ENCODE results near the gene SMARCD1. TPM values are rescaled to one million over a fixed set of nuclear protein-coding genes. Genes with fewer than 3 reads are reported as not detected.

Gene SMARCD1
- total and polyA plus RNA-seq, 12 donors = 22.9 to 65.0 (median 48.9) TPM

DNA sequence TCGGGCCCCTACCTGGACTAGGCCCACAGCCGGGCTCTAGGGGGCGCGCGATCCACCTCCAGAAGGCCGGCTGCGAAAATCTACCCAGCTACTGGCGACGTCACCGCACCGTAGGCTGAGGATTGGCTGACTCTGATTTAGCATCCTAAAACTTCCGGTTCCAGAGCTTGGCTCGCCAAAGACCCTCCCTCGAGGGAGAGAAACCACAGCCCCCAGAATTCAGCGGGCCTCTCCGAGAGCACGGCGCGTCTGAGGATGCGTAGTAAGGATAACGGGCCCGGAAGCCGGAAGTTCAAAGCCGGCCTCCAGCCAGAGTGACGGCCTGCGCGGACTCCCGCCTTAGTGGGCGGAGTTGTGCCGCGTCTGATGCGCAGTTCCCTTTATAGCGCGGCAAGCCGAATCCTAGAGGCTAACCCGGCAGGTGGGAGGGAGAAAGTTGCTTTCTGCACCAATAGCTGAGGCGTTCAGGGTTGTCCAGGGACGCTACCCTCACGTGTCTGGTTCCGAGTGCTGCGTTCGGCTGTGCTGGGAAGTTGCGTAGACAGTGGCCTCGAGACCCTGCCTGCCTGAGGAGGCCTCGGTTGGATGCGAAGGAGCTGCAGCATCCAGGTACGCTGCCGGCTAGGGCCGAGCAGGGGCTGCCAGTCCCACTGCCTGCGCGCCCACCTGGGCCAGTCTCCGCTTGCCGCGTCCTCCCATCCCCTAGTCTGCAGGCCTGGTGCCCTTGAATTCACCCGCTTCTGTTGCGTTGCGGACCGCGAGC, 26.7 kb downstream of the SMARCD1 start, which contains the start of gene COX14:
Gene COX14 (plus strand): TSS at position 544 of the 763 bp plus-strand sequence. CDS start 7,808 bp downstream, outside the sequence.
- 0 to 1% (median 0%) methylated on average over 14 to 59 of the region's 59 CpGs for WGBS, 4 donors
- no peaks in the 10 kb centered on the region for H3K9me3 ChIP-seq (replicated peaks in 1 of 3)
- peak; percentile 98 to 100 (median 99) for DNase-seq
- peak within 1 kb of the TSS; percentile 25 to 97 (median 62) for H3K4me3 ChIP-seq
- peak within 1 kb of the TSS; percentile 77 to 100 (median 99) for H3K27ac ChIP-seq
- no peaks in the 10 kb centered on the region for H3K27me3 ChIP-seq
- intact Hi-C loops (cut with DNase I) = loop anchor here in 1 of 2 donors (2.0 kb wide), 1 partner anchor 55 kb away; the partner anchor contains the start of gene CERS5
- TF ChIP-seq, protein P1, sequence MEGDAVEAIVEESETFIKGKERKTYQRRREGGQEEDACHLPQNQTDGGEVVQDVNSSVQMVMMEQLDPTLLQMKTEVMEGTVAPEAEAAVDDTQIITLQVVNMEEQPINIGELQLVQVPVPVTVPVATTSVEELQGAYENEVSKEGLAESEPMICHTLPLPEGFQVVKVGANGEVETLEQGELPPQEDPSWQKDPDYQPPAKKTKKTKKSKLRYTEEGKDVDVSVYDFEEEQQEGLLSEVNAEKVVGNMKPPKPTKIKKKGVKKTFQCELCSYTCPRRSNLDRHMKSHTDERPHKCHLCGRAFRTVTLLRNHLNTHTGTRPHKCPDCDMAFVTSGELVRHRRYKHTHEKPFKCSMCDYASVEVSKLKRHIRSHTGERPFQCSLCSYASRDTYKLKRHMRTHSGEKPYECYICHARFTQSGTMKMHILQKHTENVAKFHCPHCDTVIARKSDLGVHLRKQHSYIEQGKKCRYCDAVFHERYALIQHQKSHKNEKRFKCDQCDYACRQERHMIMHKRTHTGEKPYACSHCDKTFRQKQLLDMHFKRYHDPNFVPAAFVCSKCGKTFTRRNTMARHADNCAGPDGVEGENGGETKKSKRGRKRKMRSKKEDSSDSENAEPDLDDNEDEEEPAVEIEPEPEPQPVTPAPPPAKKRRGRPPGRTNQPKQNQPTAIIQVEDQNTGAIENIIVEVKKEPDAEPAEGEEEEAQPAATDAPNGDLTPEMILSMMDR (IDR thresholded peaks at IDR 0.05) = peak; percentile 79 to 90 (median 84)
- TF ChIP-seq POLR2A (IDR thresholded peaks at IDR 0.05) = peak; percentile 99 to 100
- H3K36me3 ChIP-seq (replicated peaks in 1 of 2) = peaks cover 0 to 9% of the 10 kb centered on the region in 2 donors
- H3K4me1 ChIP-seq (replicated peaks in 1 of 2) = peaks cover 31 to 49% of the 10 kb centered on the region in 2 donors

DNA sequence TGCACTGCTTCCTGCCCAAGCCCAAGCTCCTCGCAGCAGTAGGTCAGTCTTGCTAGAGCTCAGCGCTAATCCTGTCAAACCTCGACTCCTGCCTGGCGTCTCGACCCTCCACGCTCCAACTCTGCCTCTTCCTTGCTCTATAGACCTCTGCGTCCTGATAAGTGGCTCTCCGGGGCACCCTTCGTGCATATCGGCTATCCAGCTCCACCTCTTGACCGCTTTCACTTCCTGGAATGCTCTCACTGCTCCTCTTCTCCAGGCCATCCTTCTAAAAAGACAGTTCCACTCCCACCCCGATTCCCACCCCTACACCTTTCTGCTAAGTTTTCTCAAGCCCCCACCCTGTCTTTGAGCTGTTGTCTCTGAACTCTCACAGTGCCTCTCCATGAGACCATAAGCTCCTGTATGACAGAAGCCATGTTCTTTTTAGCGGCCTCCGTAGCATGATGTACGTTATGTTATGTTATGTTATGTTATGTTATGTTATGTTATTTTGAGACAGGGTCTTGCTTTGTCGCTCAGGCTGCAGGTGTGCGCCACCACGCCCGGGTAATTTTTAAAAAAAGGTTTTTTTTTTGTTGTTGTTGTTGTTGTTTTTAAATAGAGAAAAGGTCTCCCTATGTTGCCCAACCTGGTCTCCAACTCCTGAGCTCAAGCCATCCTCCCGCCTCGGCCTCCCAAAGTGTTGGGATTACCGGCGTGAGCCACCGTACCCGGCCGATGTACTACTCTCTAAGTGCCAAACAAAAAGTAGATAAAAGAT, 27.5 kb downstream of the SMARCD1 start:
- Histone ChIP-seq H3K9me3 (replicated peaks in 1 of 3) (no peaks in the 10 kb centered on the region), H3K36me3 (replicated peaks in 1 of 2) (peaks cover 0 to 9% of the 10 kb centered on the region in 2 donors), H3K4me3 (peak overlapping the region; percentile 25 to 97 (median 62)), H3K4me1 (replicated peaks in 1 of 2) (peaks cover 31 to 57% of the 10 kb centered on the region in 2 donors), H3K27me3 (no peaks in the 10 kb centered on the region), H3K27ac (peak overlapping the region; percentile 77 to 100 (median 99))
- TF ChIP-seq POLR2A (IDR thresholded peaks at IDR 0.05) = no peak
- TF ChIP-seq, protein P1 (IDR thresholded peaks at IDR 0.05) = no peak
- intact Hi-C loops (cut with DNase I) = loop anchor here in 1 of 2 donors (2.0 kb wide), 1 partner anchor 54 kb away; the partner anchor contains the start of gene CERS5
- peak in 3 of 7 donors; percentile 60 to 80 (median 69) for DNase-seq
- WGBS, 4 donors = 7 to 18% (median 15%) methylated on average over 22 to 26 of the region's 26 CpGs

DNA sequence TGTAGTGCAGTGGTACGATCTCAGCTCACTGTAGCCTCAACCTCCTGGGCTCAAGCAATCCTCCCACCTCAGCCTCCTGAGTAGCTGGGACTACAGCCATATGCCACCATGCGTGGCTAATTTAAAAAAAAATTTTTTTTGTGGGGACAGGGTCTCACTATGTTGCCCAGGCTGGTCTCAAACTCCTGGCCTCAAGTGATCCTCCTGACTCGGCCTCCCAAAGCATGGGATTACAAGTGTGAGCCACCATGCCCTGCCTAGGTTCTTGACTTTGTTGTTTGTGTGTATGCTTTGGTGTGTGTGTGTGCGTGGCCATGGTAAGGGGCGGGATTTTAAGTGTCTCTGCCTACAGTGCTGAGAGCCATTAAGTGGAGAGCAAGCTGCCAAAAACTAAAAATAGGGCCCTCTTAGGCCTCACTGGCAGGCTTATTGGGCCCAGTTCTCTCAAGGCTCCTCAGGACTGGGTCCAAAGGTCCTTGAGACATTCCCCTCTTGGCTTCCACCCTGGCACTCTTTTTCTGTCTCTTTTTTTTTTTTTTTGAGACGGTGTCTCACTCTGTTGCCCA, 32.0 kb downstream of the SMARCD1 start:
- TF ChIP-seq, protein P1 (IDR thresholded peaks at IDR 0.05) = no peak
- no peak for TF ChIP-seq POLR2A (IDR thresholded peaks at IDR 0.05)
- Histone ChIP-seq H3K9me3 (replicated peaks in 1 of 3) (no peaks in the 10 kb centered on the region), H3K4me3 (no peak overlapping the region), H3K27me3 (no peaks in the 10 kb centered on the region), H3K36me3 (replicated peaks in 1 of 2) (peaks cover 0 to 27% of the 10 kb centered on the region in 2 donors), H3K27ac (peak overlapping the region in 3 of 5 donors; percentile 19 to 43 (median 30)), H3K4me1 (replicated peaks in 1 of 2) (peaks cover 11 to 37% of the 10 kb centered on the region in 2 donors)
- intact Hi-C loops (cut with DNase I) = no loop called here
- 65 to 71% (median 67%) methylated on average over 6 of the region's 6 CpGs for WGBS, 4 donors
- peak in 1 of 7 donors; percentile 43 for DNase-seq

All from adrenal gland (tissue), 12 donors.